ENCODE results near the gene PUS7.
A peak's percentile ranks its signal among the peaks of the same experiment; 100 is the strongest.
"Not testable (repeated sequence)": the region's sequence is repeated elsewhere in the genome, so short reads cannot be mapped to it uniquely, and the experiment has no call there.

PUS7 gene

DNA sequence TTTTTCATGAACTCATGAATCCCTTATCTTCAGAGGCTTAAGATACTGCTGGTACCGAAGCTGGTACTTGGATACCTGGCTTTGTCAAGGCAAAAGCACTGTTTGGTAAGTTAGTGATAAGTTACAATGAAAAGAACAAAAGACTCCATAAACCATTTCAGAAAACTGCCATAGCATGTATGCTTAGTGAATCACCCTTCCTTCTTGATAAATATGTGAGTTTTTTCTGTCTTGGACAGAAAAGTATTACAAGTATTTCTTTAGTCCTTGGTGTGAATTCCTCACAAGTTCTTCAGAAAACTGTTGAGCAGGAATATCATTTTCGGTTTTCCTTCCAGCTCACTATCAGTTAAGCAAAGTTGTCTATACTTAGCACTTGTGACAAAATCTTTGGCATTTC is 25.6 kb downstream of the PUS7 start:
- no peak for DNase-seq (ENCODE audit: low spot score)

DNA sequence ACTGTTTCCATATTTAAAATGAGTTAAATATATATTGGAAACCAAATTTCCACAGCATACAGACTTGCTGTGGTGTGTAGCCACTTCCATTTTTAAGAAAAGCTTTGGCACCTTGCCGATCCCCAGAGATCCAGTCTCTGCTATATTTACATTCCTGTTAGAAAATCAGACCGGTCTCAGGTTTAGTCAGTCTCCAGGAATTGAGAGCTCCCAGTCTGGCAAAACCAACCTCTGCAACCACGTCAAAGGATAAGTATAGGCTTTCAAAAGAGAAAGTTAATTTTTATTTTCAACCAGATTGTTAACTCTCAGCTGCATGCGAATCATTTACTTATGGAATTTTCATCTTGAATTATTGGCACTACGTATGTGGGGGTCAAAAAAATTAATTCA is 28.2 kb downstream of the PUS7 start:
- no peak for DNase-seq (ENCODE audit: low spot score)

DNA sequence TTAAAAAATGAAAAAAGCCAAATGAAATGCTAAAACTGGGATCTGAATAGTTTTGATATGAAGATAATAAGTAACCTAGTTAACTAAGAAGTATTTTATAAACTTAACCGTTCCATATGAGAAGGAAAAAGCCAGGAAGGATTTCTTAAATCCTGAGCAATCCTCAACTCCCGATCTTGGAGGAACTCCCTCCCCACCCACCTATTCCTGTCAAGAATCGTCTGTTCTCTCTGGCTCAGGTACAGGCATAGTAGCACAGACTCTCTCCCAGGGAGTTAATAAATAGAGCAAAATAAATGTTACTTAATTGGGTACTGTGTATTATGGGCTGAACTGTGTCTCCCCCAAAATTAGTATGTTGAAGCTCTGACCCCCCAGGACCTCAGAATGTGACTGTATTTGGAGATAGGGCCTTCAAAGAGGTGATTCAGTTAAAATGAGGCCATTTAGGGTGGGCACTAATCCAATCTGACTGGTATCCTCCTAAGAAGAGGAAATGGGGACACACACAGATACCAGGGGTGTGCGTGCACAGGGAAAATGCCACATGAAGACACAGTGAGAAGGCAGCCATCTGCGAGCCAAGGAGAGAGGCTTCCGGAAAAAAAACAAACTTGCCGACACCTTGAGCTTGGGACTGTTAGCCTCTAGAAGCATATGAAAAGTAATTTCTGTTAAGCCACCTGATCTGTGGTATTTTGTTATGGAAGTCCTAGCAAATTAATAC is 28.7 kb downstream of the PUS7 start:
- no peak for DNase-seq (ENCODE audit: low spot score)

DNA sequence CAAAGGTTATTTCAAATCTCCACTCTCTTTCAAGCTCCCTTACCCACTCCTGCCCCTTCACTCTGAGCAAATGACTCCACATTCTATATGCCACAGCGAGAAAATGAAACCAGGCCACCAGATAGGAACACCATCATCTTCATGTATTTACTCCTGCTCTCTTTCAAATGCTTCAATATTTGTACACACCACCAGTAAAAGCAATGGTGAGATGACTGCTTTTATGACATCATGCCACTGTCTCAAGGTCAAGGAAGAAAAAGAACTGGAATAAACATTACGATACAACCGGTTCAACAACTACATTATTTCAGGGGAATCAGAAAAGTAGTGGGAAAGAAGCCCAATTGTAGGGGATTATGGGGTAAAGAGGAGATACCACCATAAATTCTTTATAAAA is 32.7 kb downstream of the PUS7 start:
- DNase-seq (ENCODE audit: low spot score): no peak

DNA sequence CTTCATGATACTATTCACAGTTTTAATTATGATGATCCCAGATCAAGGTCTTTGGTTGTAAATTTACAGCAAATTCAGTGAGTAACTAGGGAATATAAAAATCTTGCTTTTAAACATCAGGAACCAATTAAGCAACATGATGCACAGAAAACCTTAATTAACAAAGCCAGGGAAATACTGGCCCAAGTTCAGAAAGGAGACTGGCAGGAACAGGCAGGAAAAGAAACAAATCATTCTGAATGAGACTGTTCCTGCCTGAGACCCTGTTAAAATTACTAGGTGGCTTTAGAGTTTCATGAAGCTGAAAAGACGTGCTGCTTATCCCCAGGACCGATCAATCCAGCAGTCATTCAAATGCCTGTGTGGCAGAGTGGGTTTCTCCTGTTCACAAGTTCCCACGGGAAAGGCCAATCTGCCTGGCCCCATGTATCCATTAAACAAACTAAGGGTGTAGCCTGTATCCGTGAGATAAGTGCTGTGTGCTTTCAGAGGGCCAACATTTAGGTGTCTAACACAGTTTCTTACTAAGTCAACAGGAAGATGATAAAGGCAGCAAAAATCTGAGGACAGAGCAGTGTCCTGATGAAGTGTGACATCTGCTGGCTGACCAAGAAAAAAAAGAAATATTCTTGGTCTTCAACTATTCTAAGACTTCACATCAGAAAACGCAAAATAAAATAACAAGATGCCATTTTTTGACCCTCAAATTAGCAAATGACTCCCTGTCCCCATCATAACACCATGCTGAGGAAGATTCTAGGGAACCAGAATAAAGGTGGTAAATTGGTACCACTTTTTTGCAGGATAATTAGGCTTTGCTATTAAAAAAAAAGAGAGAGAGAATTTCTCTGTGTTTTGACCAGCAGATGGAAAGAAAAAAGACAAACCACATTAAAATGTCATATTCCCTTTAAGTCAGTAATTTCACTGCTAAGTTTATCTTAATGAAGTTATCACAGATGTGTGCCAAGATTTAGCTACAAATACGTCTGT is 34.2 kb downstream of the PUS7 start:
- DNase-seq (ENCODE audit: low spot score): peak; percentile 31

DNA sequence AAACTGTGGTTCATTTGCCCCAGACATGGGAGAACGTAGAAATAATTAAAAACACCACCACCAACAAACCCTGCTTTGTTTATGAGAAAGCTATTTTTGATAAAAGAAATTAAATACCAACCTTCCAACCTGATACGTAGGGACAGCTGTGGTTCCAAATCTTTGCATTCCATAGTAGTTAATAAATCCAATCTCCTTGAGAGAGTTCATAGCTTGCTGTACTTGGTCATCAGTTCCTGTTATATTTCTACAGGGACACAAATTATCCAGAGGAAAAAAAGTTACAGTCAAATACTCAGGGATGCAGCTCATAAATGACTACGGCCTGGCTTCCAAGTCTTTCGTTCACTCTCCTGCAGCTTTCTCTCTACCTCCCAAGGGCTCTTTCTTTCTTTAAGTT is 41.1 kb downstream of the PUS7 start:
- DNase-seq (ENCODE audit: low spot score): no peak

DNA sequence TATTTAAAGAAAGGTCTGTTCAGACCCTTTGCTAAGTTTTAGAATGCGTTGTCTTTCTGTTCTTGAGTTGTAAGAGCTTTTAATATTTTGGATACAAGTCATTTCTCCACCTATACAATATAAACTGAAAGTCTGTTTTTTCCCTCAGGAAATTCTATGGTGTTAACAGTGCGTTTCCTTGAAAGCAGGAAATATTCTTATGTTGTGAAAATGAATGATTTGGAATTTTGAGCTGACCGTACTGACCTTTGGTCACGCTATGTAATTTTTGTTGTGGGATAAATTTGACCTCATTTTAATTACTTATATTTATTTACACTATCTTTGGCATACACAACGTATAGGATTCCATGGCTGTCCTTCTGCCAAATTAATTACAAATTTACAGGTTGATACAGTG is 43.5 kb downstream of the PUS7 start:
- DNase-seq (ENCODE audit: low spot score): no peak

DNA sequence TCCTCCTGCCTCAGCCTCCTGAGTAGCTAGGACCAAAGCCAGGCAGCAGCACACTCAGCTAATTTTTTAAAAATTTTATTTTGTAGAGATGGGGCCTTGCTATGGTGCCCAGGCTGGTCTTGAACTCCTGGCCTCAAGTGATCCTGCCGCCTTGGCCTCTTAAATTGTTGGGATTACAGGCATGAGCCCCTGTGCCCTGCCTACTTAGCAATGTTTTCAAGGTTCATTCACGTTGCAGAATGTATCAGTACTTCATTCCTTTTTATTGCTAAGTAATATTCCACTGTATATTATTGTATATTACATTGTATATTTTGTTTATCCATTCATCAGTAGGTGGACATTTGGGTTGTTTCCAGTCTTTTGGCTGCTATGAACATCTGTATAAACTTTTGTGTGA is 44.2 kb downstream of the PUS7 start:
- no peak for DNase-seq (ENCODE audit: low spot score)

DNA sequence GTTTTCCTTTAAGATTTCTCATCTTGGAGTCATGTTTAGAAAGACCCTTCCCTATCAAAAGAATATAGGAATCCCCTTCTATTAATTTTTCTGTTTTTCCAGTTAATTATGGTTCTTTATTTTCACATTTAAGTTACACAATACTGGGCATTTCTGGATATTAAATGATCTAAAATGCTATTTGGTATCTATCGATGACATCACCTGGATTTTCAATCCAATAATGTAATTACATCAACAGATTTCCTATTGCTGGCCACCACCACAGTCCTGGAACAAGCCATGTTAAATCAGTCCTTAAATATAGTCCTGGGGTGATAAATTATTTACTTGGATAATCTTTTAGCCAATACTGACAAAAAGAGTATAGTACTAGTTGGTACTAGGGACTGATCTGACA is 48.0 kb downstream of the PUS7 start:
- no peak for DNase-seq (ENCODE audit: low spot score)

DNA sequence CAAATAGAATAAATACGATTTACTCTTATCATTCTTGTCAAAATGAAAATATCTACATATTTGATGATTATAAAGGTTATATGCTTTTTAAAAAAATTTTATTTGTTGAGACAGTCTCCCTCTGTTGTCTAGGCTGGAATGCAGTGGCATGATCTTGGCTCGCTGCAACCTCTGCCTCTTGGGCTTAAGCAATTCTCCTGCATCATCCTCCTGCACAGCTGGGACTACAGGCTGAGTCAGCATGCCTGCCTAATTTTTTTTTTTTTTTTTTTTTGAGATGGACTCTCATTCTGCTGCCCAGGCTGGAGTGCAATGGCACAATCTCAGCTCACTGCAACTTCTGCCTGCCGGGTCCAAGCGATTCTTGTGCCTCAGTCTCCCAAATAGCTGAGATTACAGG is 48.9 kb downstream of the PUS7 start:
- no peak for DNase-seq (ENCODE audit: low spot score)

DNA sequence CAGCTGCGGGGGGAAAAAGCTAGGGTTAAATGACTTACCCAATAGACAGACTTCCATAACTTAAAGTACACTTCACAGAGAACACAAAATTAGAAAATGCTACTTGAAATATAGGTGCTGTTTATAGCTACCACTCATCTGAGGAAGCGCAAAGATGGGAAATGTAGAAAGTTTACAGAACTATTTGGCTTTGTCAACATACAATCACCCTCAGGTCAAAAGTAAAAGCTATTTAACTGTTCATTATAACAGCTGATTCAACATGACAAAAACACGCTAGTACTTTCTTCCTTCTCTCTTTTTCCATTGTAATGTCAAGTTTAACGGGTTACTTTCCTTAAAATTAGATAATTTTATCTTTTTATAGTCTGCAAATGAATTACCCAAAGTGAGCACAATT is 51.2 kb downstream of the PUS7 start:
- no peak for DNase-seq (ENCODE audit: low spot score)

DNA sequence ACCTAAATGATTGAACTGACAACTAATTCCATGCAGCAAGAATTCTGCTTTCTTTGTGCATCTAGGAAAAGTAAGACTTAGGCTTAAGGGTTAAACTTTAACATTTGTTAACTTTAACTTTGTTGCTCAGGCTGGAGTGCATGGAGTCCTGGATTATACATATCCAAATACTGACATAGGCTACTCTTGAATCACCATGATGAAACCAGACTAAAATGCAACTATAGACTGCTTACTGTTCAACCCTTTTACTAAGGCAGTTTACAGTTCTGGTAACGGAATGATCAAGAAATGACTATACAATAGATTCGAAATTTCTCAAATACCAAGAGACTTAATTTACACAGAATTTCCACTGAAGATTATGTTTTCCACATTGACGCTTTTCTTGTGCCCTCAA is 52.0 kb downstream of the PUS7 start:
- DNase-seq (ENCODE audit: low spot score): no peak

DNA sequence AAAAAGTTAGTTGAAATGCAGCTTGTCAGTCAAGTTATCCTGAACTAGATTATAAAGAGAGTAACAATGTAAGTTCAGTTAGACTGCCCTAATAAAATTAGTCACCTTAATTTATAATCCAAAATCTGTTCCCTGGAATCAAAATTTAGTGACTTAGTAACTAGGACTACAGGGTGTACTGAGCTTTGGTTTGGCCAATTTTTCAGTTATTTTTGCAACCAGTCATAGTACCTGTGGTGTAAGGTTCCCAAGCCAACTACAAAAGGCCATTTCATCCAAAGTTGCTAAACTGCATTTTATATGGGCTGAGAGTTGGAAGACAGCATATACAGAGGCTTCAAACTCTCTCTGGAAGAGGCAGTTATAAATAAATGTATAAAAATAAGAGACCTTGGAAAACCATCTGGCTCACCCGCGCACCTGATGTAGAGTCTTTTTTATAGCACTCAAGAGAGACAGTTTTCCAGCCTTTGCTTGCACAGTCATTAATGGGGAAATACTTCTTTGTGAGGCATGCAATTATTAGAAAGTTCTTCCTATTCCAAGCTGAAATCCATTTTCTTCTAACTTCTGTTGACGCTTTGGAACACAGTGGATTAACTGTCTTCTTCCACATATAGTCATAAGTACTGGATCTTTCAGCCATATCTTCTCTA is 59.2 kb downstream of the PUS7 start:
- DNase-seq (ENCODE audit: low spot score): no peak

DNA sequence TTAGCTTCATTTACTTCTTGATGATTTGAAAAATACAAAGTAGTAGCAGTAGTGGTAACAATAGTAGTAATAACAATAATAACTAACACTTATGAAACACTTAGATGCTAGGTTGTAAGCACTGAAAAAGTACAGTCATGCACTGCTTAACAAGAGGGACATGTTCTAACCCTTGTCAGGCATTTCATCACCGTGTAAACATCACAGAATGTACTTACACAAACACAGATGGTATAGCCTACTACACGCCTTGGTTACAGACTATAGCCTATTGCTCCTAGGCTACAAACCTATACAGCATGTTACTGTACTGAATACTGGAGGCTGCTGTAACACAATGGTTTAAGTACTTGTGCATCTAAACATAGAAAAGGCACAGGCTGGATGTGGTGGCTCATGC is 60.6 kb downstream of the PUS7 start:
- DNase-seq (ENCODE audit: low spot score): no peak

DNA sequence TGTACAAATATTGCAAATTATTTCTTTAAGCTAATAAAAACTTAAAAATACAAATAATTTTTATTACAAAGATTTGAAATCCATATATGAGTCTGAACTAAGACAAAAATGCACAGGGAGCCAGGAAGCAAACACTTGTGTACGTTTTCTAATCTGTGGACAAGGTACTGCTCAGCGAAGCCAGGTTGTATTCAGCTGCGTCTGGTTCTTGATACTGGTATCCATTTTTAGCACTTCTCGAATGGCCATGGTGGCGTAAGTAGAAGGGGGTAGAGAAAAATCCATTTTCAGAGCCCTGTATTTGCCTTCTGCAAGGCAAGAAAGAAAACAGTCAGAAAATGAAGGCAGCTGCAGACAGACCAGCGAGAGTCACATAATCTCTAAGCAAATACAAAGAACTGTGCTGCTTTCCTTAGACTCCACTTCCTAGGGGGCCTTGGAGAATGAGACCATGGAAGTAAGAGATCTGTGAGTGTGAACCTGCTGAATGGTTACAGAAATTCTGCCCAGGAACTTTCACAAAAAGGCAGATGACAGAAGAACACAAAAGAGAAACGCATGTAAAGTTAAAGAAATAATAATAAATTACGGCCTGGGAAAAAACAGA is 64.3 kb downstream of the PUS7 start:
- no peak for DNase-seq (ENCODE audit: low spot score)

DNA sequence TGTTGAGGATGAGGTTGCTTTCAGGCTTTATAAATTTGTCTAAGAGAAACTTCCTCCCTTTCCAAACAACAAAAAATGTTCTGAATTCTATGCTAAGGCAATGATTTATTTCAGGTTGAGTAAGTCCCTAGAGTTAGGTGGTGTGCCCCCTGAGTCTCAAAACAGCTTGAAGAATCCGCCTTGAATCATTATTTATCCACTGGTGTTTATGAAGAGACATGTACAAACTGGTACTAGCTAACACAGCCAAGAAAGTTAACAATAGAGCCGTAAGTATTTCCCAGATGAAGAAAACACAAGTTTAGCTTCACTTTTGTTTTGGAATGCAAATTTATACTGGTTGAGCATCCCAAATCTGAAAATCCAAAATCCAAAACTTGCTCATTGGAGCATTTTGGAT is 67.2 kb downstream of the PUS7 start:
- DNase-seq (ENCODE audit: low spot score): no peak

DNA sequence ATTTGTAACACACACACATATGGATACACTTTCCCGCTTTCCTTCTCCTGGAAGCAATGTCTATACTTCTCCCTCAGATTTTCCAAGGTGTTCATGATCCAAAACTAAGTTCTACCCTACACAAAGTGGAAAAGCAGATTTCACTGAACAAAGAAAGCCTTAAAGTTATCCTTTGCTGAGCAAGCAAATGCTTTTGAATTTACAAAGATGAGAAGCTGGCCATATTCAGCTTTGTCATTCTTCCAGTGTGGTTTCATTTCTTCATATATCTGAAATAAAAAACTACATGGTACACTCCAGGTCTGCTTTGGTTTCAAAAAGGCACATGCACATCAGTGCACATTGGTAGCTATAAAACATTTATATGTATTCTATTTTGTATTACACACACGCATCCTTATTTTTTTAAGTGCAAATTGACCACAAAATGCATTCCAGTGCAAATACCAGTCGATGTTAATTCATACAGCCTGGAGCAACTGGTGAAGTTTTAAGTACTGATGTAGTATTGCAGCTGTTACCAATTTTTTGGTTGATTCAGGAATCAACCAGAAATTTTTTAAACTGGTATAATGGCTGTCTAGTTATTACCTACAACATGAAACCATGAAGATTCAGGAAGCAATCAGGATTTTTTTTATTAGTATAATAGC is 67.8 kb downstream of the PUS7 start:
- peak; percentile 74 for DNase-seq (ENCODE audit: low spot score)

DNA sequence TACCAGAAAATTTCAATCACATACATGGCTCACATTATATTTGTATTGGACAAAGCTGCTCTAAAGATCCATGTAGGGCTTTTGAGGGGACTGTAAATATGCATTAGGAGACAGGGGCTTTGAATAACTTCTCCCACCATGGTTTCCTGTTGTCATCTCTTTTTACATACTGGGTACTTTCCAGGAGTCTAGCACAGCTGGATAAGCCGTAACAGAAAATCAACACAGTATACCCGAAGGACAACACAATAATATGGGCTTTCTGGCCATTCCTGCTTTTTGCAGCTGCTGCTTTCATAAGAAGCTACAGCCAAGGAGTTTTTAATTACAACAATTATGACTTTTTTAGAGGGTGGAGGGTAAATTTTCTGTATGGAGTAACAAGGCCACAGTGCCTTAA is 70.0 kb downstream of the PUS7 start:
- DNase-seq (ENCODE audit: low spot score): no peak

DNA sequence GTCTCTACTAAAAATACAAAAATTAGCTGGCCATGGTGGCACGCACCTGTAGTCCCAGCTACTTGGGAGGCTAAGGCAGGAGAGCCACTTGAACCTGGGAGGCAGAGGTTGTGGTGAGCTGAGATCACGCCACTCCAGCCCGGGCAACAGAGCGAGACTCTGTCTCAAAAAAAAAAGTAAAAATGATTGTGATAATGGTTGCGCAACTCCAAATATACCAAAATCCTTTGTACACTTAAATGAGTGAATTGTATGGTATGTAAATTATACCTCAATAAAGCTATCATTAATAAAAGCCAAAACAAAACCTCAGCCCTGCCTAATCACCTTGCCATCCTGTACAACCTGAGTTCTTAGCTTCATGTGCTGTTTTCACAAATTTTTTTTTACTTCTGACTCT is 71.2 kb downstream of the PUS7 start:
- not testable (repeated sequence) for DNase-seq (ENCODE audit: low spot score)

DNA sequence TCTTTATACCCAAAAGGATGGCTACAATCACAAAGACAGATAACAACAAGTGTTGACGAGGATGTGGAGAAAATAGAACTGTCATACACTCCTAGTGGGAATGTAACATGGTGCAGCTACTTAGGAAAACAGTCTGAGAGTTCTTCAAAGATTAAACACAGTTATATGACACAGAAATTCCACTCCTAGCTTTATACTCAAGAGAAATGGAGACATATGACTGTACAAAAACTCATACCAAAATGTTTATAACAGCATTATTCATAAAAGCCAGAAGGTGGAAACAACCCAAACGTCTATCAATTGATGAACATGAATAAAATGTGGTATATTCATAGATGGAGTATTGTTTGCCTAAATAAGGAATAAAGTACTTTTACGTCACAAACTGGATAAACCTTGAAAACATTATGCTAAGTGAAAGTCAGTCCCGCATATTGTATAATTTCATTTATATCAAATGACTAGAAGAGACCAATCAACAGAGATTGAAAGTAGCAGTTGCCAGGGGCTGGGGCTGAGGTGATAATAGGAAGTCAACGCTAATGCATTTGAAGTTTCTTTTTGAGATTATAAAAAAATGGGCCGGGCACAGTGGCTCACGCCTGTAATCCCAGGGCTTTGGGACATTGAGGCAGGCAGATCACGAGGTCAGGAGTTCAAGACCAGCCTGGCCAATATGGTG is 71.8 kb downstream of the PUS7 start:
- DNase-seq (ENCODE audit: low spot score): no peak

DNA sequence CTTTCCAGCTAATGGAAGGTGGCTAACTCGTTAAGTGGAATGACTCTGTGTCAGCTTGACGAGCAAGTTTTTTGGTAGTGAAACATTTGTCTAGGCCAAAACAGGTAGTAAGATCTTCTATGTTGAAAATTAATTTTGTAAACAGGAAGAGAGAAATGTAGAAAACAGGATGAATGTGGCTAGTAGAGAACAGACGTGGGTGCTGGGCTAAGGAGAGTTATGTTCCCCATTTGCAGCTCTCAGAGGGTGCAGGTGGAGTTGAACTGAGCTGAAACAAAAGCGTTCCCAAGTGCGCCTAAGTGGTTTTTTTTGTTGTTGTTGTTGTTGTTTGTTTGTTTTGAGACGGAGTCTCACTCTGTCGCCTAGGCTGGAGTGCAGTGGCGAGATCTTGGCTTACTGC is 73.9 kb downstream of the PUS7 start:
- no peak for DNase-seq (ENCODE audit: low spot score)

Data from COLO829 (cell line).